NCI-H82 treated with DMSO at 0.1 percent for 48 hours (cell line): ENCODE data around the gene RFX3.

Source experiments
- DNase-seq: peaks from one replicate; lab custom pipeline; 2025; ENCODE audit not compliant: unreplicated experiment; lab: John Stamatoyannopoulos, UW

RFX3 gene

DNA sequence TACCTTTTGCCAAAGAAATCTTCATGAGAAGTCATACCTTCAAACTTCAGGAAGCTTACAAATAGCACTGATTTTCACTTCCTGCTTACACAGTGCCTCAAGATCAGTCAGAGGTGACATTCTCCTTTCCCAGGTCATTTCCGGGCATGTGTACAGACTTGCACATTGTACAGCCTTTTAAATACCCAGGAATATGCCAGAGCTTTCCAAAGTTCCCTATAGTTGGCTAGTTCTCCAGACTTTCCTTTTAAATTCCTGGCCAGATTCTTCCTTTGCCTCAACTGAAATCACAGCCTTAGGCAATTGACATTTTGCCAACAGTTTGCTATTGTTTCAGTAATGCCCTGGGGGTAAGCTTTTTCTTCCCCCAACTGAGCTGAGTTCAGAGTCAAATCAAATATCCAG lies 47.2 kb downstream of the RFX3 start:
- DNase-seq = no peak

DNA sequence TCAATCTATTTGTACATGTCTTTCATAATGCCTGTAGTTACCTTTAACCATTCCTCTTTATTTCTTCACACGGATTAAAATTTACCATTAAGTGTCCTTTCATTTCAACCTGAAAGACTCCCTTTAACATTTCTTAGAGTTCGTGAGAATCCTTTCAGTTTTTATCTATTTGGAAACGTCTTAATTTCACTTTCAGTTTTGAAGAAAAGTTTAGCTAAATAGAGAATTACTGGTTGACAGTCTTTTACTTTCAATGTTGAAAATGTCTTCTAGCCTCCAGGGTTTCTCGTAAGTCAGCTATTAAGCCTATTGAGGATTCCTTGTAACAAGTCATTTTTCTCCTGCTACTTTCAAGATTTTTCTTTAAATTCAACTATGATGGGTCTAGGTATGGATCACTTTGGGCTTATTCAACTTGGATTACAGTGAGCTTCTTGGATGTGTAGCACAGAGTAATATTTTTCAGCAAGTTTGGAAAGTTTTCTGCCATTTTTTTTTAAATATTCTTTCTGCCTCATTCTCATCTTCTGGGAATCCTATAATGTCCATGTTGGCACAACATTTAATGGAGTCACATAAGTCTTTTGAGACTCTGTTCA lies 48.5 kb downstream of the RFX3 start:
- DNase-seq = no peak

DNA sequence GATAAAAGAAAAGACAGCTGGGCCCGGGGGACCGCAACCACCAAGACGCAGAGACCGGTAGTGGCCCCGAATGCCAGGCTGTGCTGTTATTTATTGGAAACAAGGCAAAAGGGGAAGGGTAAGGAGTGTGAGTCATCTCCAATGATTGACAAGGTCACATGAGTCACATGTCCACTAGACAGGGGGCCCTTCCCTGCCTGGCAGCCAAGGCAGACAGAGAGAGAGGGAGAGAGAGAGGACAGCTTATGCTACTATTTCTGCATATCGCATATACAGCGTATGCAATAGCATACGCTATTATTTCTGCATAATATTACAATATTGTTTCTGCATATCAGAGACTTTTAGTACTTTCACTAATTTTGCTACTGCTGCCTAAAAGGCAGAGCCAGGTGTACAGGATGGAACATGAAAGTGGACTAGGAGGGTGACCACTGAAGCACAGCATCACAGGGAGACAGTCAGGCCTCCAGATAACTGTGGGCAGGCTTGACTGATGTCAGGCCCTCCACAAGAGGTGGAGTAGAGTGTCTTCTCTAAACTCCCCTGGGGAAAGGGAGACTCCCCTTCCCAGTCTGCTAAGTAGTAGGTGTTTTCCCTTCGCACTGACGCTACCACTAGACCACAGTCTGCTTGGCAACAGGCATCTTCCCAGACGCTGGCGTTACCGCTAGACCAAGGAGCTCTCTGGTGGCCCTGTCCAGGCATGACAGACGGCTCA lies 50.3 kb downstream of the RFX3 start:
- DNase-seq = no peak

DNA sequence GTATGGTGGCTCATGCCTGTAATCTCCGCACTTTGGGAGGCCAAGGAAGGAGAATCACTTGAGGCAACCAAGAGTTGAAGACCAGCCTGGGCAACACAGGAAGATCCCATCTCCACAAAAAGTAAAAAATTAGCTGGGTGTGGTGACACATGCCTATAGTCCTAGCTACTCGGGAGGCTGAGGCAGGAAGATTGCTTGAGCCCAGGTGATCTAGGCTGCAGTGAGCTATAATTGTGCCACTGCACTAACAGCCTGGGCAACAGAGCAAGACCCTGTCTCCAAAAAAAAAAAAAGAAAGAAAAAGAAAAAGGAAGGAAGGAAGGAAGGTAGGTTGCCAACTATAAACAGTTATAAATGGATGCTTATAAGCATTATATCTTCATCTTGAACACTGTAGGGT lies 51.0 kb downstream of the RFX3 start:
- no peak for DNase-seq

DNA sequence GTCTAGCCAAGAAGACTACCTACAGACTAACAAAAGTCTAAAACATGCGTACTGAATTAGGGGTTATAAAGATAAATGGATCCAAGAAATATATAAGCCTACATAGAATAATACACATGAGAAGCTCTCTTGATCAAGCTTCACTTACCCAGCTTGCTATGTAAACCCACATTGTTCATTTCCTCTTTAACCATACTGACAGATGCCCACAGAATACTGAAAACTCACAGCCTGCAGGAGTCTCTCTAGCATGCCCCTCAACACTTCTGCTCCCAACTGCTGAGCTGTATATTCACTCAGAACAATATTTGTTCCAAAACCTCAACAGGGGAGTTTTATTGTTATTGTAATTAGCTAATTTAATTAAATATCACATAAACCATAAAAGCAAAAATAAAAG lies 52.4 kb downstream of the RFX3 start:
- DNase-seq = no peak

DNA sequence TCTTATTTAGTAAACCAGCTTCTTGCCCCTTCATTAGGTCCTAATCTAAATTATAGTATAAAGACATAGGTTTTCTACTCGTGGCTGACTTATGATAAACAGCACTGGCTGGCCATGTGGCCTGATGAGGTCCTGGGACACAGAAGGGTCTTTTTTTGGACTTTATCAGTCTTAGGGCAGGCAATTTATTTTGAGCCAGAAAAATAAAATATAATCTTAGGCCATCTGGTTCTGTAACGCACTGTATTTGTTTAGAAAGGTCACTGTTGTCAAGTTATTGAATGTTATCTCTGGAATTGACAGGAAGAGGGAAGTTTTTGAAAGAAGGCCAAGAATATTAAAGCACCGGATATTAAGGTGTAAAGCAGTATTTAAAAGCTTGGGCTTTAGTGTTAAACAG lies 53.9 kb downstream of the RFX3 start:
- no peak for DNase-seq

DNA sequence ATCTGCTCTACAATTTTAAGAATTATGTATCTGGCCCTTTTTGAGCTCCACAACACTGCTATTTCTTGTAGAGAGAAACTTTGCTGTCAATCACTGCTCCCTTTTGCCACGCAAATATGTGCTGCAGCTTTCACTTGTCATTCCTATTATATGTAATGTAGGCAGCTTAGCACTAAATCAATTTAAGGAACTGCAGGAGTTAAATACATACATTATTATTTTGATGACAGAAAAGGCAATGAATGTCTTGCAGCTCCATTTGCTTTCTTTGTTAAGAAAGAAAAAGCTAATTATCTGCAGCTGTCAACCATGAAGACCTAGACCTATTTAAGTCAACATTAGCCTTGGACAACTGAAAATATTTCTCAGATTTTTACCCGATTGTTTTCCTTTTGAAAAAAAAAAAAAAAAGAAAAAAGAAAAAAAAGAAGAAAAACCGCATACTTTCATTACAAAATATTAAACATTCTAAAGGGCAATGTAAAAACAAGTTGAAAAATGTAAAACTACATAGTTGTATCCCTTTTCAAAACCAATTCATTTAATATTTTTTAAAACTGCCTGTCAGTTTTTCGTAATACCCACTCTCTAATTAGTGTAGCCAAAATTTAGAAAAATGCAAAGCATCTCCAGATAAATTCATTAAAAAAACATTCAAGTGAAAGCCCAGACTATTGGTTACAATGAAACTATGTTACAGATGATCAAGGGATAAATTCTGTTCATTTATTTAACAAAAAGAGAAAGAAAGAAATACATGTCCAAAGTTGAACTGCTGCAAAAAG lies 57.2 kb downstream of the RFX3 start:
- no peak for DNase-seq

DNA sequence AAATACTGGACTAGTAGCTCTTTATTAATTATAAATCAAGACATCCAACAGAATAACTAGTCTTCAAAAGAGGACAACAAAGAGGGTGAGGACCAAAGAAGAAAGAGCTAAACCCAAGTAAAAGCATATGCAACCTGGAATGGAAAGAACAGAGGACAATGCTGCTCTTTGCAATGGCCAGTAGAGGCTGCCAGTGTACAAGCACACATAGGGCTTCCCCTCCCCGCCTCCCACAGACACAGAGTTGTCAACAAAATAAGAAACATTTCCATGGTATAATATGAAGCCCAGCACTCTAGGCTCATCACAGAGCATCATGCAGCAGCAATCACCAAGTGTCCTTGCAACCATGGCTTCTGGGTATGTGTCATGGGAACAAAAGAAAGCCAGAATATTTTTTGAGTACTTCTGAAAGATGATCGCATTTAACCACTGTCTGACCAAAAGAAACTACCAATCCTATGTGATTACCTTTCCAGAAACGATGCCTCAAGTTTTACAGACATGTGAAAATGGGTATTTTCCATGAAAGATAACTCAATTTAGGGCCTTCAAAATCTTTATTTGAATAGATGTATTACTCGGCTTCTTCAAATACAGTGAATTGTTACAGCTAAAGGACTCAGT lies 58.1 kb downstream of the RFX3 start:
- peak; percentile 21 for DNase-seq

DNA sequence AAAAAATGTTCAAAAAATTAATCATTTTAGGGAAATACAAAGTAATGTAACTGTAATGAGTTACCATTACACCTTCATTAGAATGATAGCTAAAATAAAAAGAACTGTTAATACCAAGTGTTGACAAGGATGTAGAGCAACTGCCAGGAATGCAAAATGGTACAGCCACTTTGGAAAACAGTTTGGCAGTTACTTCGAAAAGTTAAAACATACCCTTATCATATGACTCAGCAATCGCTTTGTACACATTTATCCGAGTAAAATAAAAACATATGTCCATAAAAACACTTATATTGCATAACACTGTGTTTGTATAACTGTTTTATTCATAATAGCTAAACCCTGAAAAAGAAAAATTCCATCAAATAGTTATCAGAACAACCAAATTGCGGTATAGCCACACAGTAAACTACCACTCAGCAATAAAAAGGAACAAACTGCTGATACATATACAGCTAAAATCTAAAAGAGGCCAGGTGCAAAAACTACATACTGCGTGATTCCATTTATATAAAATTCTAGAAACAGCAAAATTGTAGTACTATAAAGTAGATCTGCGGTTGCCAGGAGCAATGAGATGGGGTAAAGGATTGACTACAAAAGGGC lies 61.7 kb downstream of the RFX3 start:
- no peak for DNase-seq

DNA sequence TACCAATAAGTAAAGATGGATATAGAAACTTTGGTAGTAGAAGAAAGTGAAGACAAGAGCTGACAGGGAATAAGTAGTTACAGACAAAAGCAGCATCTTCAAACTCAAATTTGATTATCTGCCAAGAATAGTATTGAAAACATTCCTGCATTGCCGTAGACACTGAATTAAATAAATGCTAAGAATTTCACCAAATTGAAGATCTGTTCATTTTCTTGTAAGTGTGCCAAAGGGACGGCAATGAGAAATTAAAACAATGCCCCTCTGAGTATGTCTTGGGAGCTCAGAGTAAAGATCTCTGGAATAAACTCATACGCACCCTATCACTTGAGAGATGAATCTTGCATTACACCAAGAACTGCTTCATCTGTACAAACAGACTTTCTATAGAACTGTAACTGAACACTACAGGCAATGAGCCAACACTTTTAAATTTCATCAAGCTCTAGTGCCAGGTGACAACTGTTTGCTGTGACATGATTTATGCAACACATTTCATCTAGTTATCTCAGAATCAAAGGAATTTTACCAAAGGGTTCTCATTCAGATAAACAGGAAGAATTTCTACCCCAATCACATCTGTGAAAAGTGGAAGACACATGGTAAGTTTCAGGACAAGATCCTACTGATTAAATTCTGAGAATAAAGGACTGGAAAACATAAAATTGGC lies 66.9 kb downstream of the RFX3 start:
- no peak for DNase-seq

DNA sequence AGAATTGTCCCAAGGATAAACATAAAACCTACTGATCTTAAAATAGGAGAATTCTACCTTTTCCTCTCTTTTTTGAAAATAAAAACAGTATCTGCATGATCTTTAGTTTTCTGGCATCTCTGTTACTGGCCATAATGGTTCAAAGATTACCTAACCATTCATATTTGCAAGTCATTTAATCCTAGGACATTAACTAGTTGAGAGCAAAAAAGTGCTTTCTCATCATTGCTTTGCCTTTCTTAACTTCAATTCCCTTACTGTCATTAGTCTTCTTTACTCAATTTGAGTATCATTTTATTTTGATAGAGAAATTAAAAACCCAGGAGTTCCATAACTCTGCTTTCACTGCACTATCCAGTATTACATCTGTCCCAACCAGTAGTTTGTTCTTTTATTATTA lies 68.6 kb downstream of the RFX3 start:
- DNase-seq = no peak

DNA sequence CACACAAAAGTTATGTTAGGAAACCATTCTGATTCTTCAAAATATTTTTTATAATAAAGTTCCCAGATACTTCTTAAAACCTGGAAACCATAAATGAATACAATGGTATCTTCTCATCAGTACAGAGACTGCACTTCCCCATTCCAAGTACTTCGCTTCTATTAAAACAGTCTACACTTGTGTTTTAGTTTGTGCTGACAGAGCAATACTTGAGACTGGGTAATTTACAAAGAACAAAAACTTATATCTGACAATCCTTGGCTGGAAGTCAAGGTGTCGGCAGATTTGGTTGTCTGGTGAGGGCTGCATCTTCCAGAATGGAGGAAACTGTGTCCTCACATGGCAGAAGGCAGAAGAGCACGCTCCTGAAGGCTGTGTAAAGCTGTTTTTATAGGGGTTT lies 70.1 kb downstream of the RFX3 start:
- DNase-seq = no peak

DNA sequence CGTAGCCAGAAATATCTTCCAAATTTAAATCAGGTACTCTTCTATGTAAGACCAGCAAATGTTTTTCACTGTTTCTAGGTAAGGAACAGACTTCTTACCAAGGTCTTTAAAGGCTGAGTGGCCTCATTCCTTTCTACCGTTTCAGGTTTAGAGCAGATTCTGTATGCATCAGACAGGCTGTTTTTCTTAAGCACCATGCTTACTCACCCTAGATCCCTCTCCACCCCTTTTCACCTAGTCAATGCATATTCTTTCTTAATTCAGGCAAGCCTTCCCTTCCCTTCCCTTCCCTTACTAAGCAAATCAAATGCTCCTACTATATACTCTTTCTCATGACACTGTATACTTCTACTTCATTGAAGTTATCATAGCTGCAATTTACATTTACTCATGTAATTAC lies 70.7 kb downstream of the RFX3 start:
- DNase-seq = no peak

DNA sequence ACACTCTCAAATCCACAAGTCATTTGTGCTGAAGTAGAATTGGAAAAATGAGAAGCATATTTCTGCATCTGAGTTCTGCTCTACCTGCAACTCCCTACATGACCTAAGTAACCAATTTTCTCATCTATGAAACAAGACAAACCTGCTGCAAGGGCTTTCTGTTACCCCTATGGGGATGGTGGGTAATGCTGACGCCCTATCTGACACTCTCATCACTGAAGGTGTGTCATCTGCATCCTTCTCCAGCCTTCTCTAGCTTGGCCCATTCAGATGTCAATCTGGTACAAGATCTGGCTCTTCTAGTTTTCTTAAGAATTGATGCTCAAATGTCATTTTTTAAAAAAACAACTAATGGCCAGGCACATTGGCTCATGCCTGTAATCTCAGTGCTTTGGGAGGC lies 73.8 kb downstream of the RFX3 start:
- DNase-seq = no peak

DNA sequence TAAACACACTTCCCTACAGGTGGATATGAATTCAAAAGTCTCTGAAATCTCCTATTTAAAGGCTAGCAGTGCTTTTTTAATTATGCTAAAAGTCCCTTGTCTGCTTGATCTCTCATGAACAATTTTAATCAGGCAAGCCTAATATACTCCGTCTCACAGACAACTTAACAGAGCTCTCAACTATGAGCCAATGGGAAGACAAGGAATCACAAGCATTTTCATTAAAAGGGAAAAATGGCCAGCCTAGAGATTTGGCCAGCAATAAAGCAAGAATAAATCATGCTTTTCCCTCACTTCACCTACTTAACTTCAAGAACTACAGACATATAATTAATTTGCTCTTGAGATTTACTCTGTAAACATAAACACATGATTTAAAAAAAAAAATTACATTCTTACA lies 78.0 kb downstream of the RFX3 start:
- DNase-seq = no peak

DNA sequence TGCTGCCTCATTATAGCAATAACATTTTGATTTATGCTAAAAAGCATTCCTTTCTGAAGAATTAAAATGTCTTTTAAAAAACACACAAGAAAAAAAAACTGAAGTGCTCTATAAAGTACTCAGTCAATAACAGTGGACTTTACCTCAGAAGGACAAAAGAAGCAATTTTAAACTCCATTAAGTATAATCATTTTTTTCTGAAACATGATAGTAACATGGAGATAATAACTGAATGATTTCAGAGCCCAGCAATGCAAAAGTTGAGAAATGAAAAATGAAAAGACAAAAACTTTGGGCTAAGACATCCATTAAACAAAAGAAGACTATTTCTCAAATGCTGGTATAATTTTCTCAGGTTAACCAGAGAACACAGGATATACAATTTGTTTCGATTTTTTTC lies 78.7 kb downstream of the RFX3 start:
- no peak for DNase-seq

DNA sequence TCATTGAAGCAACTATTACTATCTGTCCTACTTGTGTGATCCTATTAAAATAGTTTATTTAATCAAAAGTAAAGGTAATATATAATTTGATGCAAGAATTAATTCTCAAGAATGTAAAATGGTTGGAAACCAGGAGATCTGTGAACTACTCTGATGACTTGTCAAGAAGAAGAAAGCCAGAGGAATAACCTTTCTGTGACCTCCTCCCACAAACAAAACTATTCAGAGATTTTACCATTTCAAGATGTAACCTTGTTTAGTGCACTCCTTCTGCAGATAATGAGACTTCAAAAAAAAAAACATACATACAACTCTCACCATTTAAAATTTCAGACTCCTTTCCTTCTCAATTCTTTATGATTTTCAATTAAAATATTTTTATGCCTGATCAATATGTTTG lies 79.5 kb downstream of the RFX3 start:
- no peak for DNase-seq

DNA sequence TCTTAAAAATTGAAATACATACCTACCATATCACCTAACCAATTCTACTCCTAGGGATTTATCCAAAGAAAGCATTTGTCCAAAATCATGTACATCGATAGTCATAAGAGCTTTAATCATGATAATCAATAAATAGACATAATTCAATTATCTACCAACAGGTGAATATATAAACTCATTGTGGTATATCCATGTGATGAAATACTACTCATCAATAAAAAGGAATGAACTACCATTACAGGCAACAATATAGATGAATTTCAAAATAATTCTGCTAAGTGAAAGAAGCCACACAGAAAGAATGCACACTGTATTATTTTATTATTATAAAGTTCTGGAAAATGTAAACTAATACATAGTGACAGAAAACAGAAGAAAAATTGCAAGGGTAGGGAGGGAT lies 81.8 kb downstream of the RFX3 start:
- no peak for DNase-seq

DNA sequence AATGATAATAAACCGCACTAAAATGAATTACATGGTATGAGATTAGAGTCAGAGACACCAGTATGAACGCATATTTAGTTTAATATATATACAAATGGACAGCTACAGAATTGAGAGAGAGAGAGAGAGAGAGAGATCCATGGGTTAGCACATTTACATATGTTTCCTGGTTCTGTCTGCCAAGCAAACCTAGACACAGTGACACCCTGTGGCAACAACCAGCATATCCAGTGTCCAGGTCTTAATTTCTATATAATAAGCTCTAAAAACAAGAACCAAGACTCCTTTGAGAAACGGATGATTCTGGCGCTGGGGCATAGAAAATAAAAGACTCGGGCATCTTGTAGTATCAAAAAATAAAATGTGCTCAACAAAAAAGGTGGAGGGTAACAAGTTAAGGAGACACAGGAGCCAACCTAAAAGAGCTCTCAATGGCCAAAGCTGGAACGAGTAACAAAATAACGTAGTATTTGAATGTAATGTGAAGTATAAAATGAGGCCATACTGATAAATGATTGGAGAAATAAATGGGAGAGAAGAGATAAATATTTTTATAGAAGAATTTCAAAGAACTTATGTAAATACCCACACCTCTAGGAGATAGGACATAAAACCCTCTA lies 84.5 kb downstream of the RFX3 start:
- DNase-seq = peak; percentile 17

DNA sequence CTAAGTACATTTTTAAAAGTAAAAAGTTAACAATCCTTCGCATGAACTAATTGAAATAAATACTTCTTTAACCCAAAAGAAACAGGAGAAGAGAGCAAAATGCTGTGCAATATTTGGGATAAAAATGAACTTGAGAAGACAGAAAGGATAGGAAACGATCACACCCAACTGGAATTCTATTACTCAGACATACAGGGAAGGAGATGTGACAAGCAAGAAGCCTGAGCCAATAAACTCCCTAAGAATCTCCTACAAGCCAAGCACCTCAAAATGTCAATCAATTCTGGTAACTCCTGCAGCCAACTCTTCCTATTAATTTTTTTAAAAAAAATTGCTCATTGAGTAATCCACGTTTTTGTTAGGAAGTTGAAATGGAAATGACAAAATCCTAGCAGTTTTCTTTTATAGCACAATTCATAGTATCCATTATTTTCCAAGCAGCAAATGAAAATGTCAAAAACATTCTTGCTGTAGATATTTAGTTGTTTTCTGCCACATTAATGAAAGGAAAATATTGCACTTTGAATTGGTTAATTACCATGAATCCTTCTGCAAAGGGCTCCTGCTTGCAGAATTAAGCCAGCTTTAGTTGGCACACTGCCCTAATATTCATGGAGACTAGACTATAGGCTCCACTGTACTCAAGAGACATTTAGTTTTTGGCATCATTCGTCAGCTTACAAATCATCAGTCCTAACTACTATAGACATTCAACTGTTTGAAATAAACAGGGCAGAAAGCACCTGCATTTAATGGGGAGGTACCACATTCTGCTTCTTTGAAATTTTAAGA lies 89.0 kb downstream of the RFX3 start:
- peak; percentile 12 for DNase-seq
